Measurements from ENCODE around the gene KIF20B. TPM values are rescaled to one million over a fixed set of nuclear protein-coding genes. Genes with fewer than 3 reads are reported as not detected.

The KIF20B gene
- total and polyA plus RNA-seq, 4 donors = 5.0 to 12.7 (median 8.4) TPM

DNA sequence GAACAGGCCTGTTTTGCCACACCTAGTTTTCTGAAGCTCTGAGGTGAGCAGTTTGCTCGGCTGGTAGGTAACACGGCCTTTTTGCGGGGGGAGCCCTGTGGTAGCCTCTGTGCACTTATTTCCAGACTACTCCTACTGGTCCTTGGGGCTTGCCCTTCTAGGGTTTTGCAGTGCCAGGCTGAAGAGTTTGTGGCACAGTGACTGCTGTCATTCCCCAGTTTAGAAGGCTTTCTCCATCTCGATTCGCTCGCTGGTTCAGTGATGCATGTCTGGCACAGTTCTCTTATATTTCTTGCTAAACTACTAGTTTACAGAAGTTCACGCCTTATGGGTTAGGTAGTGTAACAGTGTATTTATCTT, 711 bp downstream of the KIF20B start:
- Histone ChIP-seq H3K36me3 (ENCODE audit: control insufficient read depth, insufficient read depth, low read length) (no peaks in the 10 kb centered on the region), H3K27me3 (ENCODE audit: control insufficient read depth, insufficient read depth, low read length) (no peaks in the 10 kb centered on the region), H3K4me1 (ENCODE audit: control insufficient read depth, insufficient read depth, low read length) (peaks cover 6% of the 10 kb centered on the region), H3K4me3 (ENCODE audit: low read depth, low read length) (peak overlapping the region; percentile 97), H3K27ac (ENCODE audit: low read depth, low read length) (no peak overlapping the region), H3K9me3 (ENCODE audit: control insufficient read depth, insufficient read depth, low read length) (no peaks in the 10 kb centered on the region)
- DNase-seq (ENCODE audit: low read depth in 4 of 6, low spot score in 6 of 6) = no peak
- 0% methylated on average over 1 of the region's 7 CpGs for WGBS (ENCODE audit: insufficient coverage)

DNA sequence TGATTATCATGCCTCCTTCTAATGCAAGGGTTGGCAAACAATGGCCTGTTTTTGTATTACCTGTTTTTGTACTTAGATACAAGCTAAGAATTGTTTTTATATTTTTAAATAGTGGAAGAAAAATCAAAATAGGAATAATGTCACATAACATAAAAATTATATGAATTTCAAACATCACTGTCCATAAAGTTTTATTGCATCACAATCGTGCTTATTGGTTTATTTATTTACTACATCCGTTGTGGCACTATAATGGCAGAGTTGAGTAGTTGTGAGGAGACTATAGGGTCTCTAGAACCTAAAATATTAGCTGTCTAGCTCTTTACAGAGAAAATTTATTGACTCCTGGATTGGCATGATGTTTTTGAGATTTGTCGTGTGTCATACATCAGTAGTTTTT, 4.1 kb downstream of the KIF20B start:
- no CpG with 5 or more reads among the region's 3 CpGs for WGBS (ENCODE audit: insufficient coverage)
- DNase-seq (ENCODE audit: low read depth in 4 of 6, low spot score in 6 of 6) = no peak
- H3K27me3 ChIP-seq (ENCODE audit: control insufficient read depth, insufficient read depth, low read length) = no peaks in the 10 kb centered on the region

DNA sequence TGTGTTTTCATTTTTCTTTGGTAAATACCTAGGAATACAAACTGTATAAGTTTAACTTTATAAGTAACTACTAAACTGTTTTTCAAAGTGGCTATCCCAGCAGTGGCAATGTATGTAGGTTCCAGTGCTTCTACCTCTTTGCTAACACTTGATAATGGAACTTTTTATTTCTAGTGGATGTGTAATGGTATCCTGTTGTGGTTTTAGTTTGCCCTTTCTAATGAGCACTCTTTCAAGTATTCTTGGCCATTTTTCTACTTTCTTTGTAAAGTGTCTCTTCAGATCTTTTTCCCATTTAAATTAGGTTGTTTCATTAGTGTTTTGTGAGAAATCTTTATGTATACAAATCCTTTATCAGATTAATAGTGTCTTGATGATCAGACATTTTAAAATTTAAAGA, 4.6 kb downstream of the KIF20B start:
- H3K27me3 ChIP-seq (ENCODE audit: control insufficient read depth, insufficient read depth, low read length) = no peaks in the 10 kb centered on the region
- no peaks in the 10 kb centered on the region for H3K36me3 ChIP-seq (ENCODE audit: control insufficient read depth, insufficient read depth, low read length)
- no peaks in the 10 kb centered on the region for H3K9me3 ChIP-seq (ENCODE audit: control insufficient read depth, insufficient read depth, low read length)
- DNase-seq (ENCODE audit: low read depth in 4 of 6, low spot score in 6 of 6) = no peak
- no peak overlapping the region for H3K27ac ChIP-seq (ENCODE audit: low read depth, low read length)
- H3K4me3 ChIP-seq (ENCODE audit: low read depth, low read length) = no peak overlapping the region
- H3K4me1 ChIP-seq (ENCODE audit: control insufficient read depth, insufficient read depth, low read length) = peaks cover 6% of the 10 kb centered on the region

More for the DNA sequence above, 4.1 kb downstream of the KIF20B start:
- Histone ChIP-seq H3K9me3 (ENCODE audit: control insufficient read depth, insufficient read depth, low read length) (no peaks in the 10 kb centered on the region), H3K36me3 (ENCODE audit: control insufficient read depth, insufficient read depth, low read length) (no peaks in the 10 kb centered on the region), H3K4me1 (ENCODE audit: control insufficient read depth, insufficient read depth, low read length) (peaks cover 6% of the 10 kb centered on the region), H3K4me3 (ENCODE audit: low read depth, low read length) (no peak overlapping the region), H3K27ac (ENCODE audit: low read depth, low read length) (no peak overlapping the region)

DNA sequence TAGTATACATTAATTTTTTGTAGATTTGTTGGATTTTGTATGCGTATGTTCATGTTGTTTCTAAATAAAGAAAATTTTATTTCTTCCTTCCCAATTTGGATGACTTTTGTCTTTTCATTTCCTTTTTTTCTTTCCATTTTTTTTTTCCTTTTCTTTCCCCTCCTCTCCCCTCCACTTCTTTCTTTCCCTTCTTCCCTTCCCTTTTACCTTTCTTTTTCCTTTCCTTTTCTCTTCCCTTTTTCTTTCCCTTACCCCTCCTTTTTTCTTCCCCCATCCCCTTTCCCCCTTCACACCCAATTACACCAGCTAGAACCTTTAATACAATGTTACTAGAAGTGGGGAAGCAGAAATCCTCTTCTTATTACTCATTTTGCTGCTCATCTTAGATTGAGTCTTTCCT, 6.0 kb downstream of the KIF20B start:
- Histone ChIP-seq H3K4me1 (ENCODE audit: control insufficient read depth, insufficient read depth, low read length) (no peaks in the 10 kb centered on the region), H3K27me3 (ENCODE audit: control insufficient read depth, insufficient read depth, low read length) (no peaks in the 10 kb centered on the region), H3K36me3 (ENCODE audit: control insufficient read depth, insufficient read depth, low read length) (no peaks in the 10 kb centered on the region), H3K4me3 (ENCODE audit: low read depth, low read length) (no peak overlapping the region), H3K9me3 (ENCODE audit: control insufficient read depth, insufficient read depth, low read length) (no peaks in the 10 kb centered on the region), H3K27ac (ENCODE audit: low read depth, low read length) (no peak overlapping the region)
- DNase-seq (ENCODE audit: low read depth in 4 of 6, low spot score in 6 of 6) = no peak
- WGBS (ENCODE audit: insufficient coverage) = no CpG with 5 or more reads among the region's 1 CpG

DNA sequence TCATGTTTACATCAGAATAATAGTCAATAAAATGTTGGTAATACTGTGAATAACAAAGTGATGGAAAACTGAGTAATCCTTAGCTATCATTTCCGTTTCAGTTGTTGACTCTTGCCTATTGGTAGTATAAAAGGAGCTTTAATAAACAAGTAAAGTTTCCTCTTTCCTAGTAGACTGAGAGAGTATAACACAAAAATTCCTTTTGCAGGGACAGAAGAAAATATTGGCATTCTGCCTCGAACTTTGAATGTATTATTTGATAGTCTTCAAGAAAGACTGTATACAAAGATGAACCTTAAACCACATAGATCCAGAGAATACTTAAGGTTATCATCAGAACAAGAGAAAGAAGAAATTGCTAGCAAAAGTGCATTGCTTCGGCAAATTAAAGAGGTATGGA, 9.4 kb downstream of the KIF20B start:
- Histone ChIP-seq H3K9me3 (ENCODE audit: control insufficient read depth, insufficient read depth, low read length) (no peaks in the 10 kb centered on the region), H3K4me1 (ENCODE audit: control insufficient read depth, insufficient read depth, low read length) (no peaks in the 10 kb centered on the region), H3K4me3 (ENCODE audit: low read depth, low read length) (no peak overlapping the region), H3K36me3 (ENCODE audit: control insufficient read depth, insufficient read depth, low read length) (no peaks in the 10 kb centered on the region), H3K27ac (ENCODE audit: low read depth, low read length) (no peak overlapping the region), H3K27me3 (ENCODE audit: control insufficient read depth, insufficient read depth, low read length) (no peaks in the 10 kb centered on the region)
- WGBS (ENCODE audit: insufficient coverage) = no CpG with 5 or more reads among the region's 3 CpGs
- DNase-seq (ENCODE audit: low read depth in 4 of 6, low spot score in 6 of 6) = no peak

- Histone ChIP-seq H3K27me3 (ENCODE audit: control insufficient read depth, insufficient read depth, low read length) (no peaks in the 10 kb centered on the region), H3K27ac (ENCODE audit: low read depth, low read length) (no peak overlapping the region), H3K4me3 (ENCODE audit: low read depth, low read length) (no peak overlapping the region), H3K4me1 (ENCODE audit: control insufficient read depth, insufficient read depth, low read length) (no peaks in the 10 kb centered on the region), H3K9me3 (ENCODE audit: control insufficient read depth, insufficient read depth, low read length) (no peaks in the 10 kb centered on the region), H3K36me3 (ENCODE audit: control insufficient read depth, insufficient read depth, low read length) (no peaks in the 10 kb centered on the region)
- peak in 1 of 6 donors; percentile 47 for DNase-seq (ENCODE audit: low read depth in 4 of 6, low spot score in 6 of 6)
- WGBS (ENCODE audit: insufficient coverage) = no CpG with 5 or more reads among the region's 3 CpGs
Measured at GRCh38 chr10:89734616-89735015, 33.2 kb downstream of the KIF20B start.

DNA sequence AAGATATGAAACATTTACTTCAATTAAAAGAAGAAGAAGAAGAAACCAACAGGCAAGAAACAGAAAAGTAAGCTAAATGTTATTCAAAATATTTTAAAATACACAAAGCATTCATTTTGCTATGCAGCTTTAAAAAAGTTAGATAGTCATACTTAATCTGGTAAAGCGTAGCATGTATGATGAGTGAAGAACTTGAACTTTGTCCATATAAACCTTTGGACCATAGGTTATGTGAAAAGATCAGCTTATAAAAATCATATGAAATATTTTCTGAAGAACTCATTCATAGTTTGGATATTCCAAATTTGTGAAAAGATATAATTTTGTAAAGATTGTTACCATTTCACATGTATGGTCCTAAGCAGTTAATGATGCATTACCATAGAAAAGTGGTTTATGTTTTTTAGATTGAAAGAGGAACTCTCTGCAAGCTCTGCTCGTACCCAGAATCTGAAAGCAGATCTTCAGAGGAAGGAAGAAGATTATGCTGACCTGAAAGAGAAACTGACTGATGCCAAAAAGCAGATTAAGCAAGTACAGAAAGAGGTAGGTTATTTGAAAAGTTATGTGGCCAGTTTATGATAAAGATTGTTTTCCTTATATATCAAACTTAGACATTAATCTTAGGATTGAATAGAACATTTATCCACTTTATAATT, 37.3 kb downstream of the KIF20B start:
- no peak for DNase-seq (ENCODE audit: low read depth in 4 of 6, low spot score in 6 of 6)
- Histone ChIP-seq H3K36me3 (ENCODE audit: control insufficient read depth, insufficient read depth, low read length) (no peaks in the 10 kb centered on the region), H3K27ac (ENCODE audit: low read depth, low read length) (no peak overlapping the region), H3K27me3 (ENCODE audit: control insufficient read depth, insufficient read depth, low read length) (no peaks in the 10 kb centered on the region), H3K4me1 (ENCODE audit: control insufficient read depth, insufficient read depth, low read length) (no peaks in the 10 kb centered on the region), H3K4me3 (ENCODE audit: low read depth, low read length) (no peak overlapping the region), H3K9me3 (ENCODE audit: control insufficient read depth, insufficient read depth, low read length) (no peaks in the 10 kb centered on the region)
- 67% methylated on average over 1 of the region's 2 CpGs for WGBS (ENCODE audit: insufficient coverage)

DNA sequence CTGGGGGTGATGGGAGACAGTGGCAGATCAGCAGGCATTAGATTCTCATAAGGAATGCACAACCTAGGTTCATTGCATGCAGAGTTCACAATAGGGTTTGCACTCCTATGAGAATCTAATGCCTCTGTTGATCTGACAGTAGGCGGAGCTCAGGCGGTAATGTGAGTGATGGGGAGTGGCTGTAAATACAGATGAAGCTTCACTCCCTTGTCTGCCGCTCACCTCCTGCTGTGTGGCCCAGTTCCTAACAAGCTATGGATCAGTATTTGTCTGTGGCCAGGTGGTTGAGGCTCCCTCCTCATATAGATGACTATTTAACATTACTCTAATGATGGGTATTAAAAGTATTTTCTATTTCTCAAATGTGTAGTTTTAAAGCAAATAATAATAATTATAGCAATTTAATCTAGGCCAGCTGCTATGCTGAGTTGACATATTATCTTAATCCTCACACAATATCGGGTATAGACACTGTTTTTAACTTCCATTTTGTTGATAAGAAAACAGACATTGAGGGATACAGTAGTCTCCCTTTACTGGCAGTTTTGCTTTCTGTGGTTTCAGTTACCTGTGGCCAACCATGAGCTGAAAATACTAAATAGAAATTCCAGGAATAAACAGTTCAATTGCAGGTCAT, 39.9 kb downstream of the KIF20B start:
- Histone ChIP-seq H3K4me1 (ENCODE audit: control insufficient read depth, insufficient read depth, low read length) (no peaks in the 10 kb centered on the region), H3K36me3 (ENCODE audit: control insufficient read depth, insufficient read depth, low read length) (peaks cover 2% of the 10 kb centered on the region), H3K9me3 (ENCODE audit: control insufficient read depth, insufficient read depth, low read length) (no peaks in the 10 kb centered on the region), H3K27ac (ENCODE audit: low read depth, low read length) (no peak overlapping the region), H3K27me3 (ENCODE audit: control insufficient read depth, insufficient read depth, low read length) (no peaks in the 10 kb centered on the region), H3K4me3 (ENCODE audit: low read depth, low read length) (no peak overlapping the region)
- DNase-seq (ENCODE audit: low read depth in 4 of 6, low spot score in 6 of 6) = no peak
- 70% methylated on average over 2 of the region's 4 CpGs for WGBS (ENCODE audit: insufficient coverage)

GRCh38 chr10:89744026-89744425, 42.6 kb downstream of the KIF20B start:
- Histone ChIP-seq H3K4me1 (ENCODE audit: control insufficient read depth, insufficient read depth, low read length) (no peaks in the 10 kb centered on the region), H3K27ac (ENCODE audit: low read depth, low read length) (no peak overlapping the region), H3K4me3 (ENCODE audit: low read depth, low read length) (no peak overlapping the region), H3K27me3 (ENCODE audit: control insufficient read depth, insufficient read depth, low read length) (no peaks in the 10 kb centered on the region), H3K9me3 (ENCODE audit: control insufficient read depth, insufficient read depth, low read length) (no peaks in the 10 kb centered on the region), H3K36me3 (ENCODE audit: control insufficient read depth, insufficient read depth, low read length) (peaks cover 4% of the 10 kb centered on the region)
- no CpG with 5 or more reads among the region's 1 CpG for WGBS (ENCODE audit: insufficient coverage)
- no peak for DNase-seq (ENCODE audit: low read depth in 4 of 6, low spot score in 6 of 6)

DNA sequence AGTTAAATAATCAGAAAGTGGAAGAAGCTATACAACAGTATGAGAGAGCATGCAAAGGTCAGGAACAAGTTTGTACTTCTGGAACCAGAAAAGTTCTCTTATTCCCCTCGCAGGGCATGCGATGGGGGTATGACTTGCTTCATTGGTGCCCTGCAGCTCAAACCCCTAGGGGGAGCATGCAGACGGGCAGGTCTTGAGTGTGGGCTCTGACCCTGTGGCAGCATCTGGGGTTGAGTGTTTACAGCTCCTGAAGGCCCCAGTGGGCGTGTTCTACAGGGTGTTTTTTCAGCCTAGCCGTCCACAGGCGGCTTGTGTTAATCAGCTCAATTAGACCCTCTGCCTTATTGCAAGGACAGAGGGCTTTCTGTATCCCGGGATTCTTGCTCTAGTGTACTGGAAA, 44.5 kb downstream of the KIF20B start:
- no peaks in the 10 kb centered on the region for H3K9me3 ChIP-seq (ENCODE audit: control insufficient read depth, insufficient read depth, low read length)
- H3K27ac ChIP-seq (ENCODE audit: low read depth, low read length) = no peak overlapping the region
- no peak overlapping the region for H3K4me3 ChIP-seq (ENCODE audit: low read depth, low read length)
- no peak for DNase-seq (ENCODE audit: low read depth in 4 of 6, low spot score in 6 of 6)
- 92% methylated on average over 7 of the region's 7 CpGs for WGBS (ENCODE audit: insufficient coverage)
- peaks cover 4% of the 10 kb centered on the region for H3K36me3 ChIP-seq (ENCODE audit: control insufficient read depth, insufficient read depth, low read length)
- no peaks in the 10 kb centered on the region for H3K4me1 ChIP-seq (ENCODE audit: control insufficient read depth, insufficient read depth, low read length)
- no peaks in the 10 kb centered on the region for H3K27me3 ChIP-seq (ENCODE audit: control insufficient read depth, insufficient read depth, low read length)
